ENCODE results near the gene NFIX.

NFIX gene

GRCh38 chr19:12987781-12988180 is 7.5 kb upstream of the NFIX start:
- DNase-seq (ENCODE audit: low read depth) = no peak

DNA sequence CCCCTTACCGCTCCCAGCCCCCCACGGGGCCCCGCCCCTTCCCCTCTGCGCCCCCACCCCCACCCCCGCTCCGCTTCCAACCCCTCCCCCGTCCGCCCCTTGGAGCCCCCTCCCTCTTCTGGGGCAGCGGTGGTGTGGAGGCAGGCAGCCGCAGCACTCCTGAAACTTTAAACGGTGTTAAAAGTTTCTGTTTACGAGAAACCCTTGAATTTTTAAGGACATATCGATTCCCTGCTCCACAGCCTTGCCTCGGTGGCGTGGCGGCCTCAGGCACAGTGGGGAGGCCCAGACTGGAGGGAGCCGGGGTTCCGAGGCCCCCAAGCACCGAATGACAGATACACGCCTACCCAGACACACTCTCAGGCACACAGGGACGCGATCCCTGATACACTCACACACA is 4.8 kb upstream of the NFIX start:
- no peak for DNase-seq (ENCODE audit: low read depth)

DNA sequence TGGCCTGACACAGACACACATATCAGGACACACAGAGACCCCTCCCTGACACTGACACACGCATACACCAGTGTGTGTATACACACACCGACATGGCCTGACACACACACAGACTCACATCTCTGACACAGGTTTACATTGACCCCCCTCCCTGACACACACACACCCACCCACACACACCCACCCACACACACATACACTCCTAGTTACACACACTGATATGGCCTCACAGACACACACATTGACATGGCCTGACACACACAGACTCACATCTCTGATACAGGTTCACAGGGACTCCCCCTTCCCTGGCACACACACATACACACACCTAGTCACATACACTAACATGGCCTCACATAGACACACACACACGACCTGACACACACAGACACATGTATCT is 4.4 kb upstream of the NFIX start:
- no peak for DNase-seq (ENCODE audit: low read depth)

DNA sequence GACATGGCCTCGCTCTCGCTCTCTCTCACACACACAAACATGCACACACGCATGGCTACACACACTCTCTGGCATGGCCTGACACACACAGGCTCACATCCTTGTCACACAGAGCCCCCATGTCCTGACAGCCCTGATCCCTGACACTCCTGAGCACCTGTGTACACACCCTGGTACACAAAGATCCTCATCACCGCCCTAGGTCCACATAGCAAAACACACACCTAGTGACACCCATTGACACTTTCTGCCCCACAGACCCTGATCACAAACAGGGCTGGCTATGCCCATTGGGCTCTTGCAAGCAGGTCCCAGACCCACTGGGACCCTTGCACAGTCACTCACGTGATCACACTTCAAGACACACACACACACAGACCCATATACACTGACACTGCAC is 4.0 kb upstream of the NFIX start:
- DNase-seq (ENCODE audit: low read depth) = no peak

GRCh38 chr19:12992729-12993128 is 2.5 kb upstream of the NFIX start:
- DNase-seq (ENCODE audit: low read depth) = no peak

DNA sequence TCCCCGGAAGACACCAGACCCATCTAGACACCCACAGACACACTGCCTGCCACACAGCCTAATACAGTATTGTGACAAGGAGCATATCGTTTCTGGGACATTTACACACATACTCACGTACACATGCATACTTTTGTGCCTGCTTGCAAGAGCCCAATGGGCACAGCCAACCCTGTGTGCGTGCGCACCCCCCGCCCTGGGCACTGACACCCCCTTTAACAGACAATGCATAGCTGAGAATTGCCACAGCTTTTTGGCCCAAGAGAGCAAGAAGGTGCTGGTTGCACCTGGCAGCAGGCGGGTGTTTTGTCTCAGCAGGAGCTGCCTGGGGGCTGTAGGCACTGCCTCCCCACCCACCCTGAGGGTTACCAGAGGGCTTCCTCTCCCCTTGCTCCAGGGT is 1.7 kb upstream of the NFIX start:
- DNase-seq (ENCODE audit: low read depth) = no peak

- DNase-seq (ENCODE audit: low read depth) = no peak
These were observed 526 bp downstream of the NFIX start for GRCh38 chr19:12995596-12996405.

DNA sequence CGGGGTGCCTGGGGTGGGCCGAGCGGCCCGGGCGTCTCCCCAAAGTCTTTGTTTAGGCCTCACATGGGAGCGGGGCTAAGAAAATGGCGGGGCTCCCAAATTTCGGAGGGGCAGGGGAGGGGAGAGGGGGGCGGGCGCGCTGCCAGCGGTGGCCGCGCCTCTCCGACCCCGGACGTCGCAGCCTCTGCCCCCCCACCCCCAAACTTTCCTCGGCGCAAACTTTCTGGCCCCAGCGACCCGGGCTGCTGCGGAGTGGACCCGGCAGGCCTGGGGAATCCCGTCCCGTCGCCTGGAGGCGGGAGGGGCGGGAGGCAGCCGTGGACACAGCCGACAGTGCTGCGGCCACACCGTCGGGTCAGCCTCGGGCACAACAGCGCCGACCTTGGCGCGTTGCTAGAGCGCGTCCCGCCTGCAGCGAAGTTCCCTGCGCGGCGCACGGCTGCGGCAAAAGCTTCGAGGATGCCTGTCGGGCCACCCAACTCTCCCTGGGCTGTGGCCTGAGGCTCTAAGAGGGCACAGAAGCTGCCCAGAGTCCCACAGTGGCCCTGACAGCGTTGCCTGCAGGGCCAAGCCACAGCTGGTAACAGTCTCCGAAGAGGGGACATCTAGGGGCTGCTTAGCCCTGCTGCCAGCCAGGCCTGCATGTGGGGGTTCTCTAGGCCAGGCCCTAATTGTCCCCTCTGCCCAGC is 1.3 kb downstream of the NFIX start:
- no peak for DNase-seq (ENCODE audit: low read depth)

- DNase-seq (ENCODE audit: low read depth) = no peak
These were observed 2.1 kb downstream of the NFIX start for GRCh38 chr19:12997179-12997966.

DNA sequence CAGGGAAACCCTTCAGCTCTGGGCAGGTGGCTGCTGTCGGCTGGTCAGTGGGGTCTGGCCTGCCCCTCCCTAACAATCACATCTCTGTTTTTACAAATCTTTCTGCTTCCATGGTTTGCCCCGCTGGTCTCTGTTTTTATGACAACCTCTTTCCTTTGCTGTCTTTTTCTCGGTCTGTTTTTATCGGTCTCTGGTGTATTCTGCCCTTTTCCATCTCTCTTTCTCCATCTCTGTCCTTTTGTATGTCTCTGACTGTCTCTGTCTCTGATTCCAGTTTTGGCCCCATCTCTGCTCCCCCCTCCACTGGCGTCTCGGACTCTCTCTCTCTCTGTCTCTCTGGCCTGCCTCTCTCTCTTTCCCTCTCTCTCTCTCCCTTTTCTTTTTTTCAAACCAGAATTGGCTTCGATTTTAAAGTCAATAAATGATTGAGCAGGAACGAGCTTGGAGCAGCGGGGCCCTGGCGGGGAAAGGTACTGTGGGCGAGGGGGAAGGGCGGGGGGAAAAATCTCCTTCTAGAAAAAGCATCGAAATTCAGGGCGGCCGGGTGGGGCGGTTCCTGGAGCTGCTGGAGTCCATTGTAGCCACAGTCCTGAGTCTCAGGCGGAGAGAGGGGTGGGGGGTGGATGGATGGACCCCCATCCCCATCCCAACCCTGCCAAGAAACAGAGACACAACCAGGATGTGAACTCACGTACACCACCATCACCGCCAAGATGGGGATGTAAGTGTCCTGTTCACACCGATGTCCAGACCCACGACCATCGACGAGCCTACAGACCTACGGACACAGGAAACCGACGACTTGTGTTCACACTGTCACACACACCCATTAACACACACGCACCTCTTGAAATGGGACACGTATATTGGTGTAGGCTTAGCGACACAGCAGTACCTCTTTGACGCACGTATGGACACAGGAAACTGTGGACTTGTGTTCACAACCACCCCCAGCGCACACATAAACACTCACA is 3.0 kb downstream of the NFIX start:
- no peak for DNase-seq (ENCODE audit: low read depth)

DNA sequence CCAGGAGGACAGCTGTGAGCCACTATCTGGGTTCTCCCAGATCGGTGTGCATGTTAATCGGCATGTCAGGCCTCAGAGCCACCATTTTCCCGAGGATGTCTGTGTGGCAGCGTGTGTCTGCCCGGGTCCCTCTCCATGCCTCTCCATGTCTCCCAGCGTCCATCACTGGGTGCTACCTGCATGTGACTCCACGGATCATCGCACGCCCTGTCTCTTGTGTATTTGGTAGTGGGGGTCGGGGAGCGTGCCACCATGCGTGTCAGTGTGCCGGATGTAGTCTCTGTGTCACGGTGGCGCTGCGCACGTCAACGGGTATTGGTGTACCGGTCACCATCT is 5.9 kb downstream of the NFIX start:
- no peak for DNase-seq (ENCODE audit: low read depth)

GRCh38 chr19:13001502-13002165 is 6.4 kb downstream of the NFIX start:
- no peak for DNase-seq (ENCODE audit: low read depth)

- DNase-seq (ENCODE audit: low read depth) = no peak
These were observed 7.1 kb downstream of the NFIX start for GRCh38 chr19:13002166-13002898.

GRCh38 chr19:13003081-13003480 is 7.8 kb downstream of the NFIX start:
- DNase-seq (ENCODE audit: low read depth) = no peak

- no peak for DNase-seq (ENCODE audit: low read depth)
These were observed 9.0 kb downstream of the NFIX start for GRCh38 chr19:13004273-13004672.

DNA sequence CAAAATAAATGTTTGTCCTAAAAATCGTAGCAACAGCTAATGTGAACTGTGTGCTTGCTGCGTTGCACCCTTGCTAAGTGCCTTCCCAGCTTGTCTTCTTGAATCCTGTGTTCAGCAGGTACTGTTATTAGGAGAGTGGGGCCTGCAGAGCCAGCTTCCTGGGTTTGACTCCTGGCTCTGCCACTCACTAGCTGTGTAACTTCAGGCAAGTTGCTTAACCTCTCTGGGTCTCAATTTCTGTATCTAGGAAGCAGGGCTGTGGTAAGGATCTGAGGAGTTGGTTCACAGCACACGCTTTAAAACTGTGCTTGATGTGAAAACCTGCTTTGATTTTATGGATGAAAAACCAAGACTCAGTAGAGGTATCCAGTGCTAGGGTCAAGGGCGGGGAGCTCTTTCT is 10.0 kb downstream of the NFIX start:
- no peak for DNase-seq (ENCODE audit: low read depth)

- no peak for DNase-seq (ENCODE audit: low read depth)
These were observed 10.6 kb downstream of the NFIX start for GRCh38 chr19:13005861-13006370.

DNA sequence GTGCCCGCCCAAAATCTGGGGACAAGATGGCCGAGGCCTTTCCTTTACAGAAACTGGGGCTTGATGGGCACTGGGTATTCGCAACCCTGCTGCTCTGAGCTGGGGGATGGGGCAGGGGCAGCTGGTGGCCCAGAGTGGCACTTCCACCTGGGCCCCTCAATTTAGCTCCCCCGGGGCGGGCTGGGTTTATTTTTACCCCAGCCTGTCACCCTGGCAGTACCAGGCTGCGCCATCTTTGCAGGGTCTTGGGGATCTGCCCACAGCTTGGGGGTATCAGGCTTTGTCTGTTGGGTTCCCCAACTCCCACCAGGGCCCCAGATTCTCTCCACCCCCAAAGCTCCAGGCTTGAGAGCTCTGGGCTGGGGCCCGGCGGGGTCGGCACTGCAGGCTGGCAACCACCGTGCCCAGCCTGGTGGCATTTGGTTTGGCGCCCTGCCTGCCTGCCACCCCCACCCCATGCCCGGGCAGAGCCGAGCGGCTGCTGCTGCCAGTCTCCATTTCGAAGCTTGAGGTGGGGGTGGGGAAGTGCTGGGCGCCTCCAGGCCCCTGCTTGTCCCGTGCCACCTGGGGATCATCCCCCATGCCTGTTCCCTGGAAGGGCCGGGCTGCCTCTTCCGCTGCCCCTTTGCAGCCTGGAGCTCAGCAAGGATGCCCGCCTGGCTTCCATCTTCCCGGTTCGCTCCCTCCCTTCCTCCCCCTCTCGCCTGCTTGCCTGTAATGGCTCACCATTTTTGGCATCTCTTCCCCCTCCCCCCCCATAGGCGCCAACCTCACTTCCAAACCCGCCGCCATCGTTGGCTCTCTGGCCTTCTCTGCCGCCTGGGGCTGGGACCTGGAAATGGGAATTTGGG is 11.4 kb downstream of the NFIX start:
- DNase-seq (ENCODE audit: low read depth) = no peak

DNA sequence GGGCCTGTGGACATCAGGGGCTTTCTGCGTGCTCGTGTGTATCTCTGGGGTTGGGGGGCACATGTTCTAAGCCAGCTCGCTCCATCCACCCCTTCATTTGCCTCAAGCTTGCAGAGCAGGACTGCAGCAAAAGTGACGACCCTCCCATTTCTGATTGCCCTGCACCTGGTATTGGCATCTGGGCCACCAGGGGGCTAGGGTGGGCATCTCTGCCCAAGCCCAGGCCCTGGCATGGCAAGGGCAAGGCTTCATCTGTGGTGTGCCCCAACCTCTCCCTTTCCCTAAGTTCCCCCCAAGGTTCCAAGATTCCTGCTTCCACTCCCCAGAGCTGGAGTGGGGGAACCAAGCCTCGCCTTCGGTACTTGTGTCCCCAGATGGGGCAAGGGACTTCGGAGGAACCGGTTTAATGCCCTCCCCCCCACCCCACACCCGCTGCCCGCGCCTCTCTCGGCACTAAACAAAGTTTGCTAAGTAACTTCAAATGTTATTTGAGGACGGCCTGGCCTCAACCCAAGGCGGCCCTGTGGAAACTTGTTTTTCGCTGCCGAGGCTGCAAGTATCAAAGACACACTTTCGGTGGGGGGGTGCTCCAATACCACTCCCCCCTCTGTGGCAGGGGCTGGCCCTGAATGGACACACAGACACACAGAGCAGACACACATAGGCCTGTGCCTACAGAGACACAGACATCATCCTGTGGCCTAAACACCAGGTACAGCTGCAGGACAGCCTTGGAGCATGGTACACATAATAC is 12.2 kb downstream of the NFIX start:
- DNase-seq (ENCODE audit: low read depth) = no peak

Data from stimulated activated CD8-positive, alpha-beta memory T cell treated with anti-CD3 and anti-CD28 coated beads, Interleukin-12 subunit alpha, Interleukin-12 subunit beta, amount 100 ng/mL, for 1 hour (primary cell).